Colonic mucosa (tissue), 4 donors: ENCODE data around the gene FOXP1. TPM values are rescaled to one million over a fixed set of nuclear protein-coding genes. Genes with fewer than 3 reads are reported as not detected.

Source experiments
- DNase-seq: peaks from one replicate; pipeline ENCODE4 v3.0.0-alpha.2; 2020
- H3K27ac ChIP-seq: fragments of 200-600 bp; one replicate; pipeline ENCODE4 v1.8.0; 2021
- H3K27me3 ChIP-seq: fragments of 200-600 bp; one replicate; pipeline ENCODE4 v1.8.0; 2021
- H3K36me3 ChIP-seq: fragments of 200-600 bp; one replicate; pipeline ENCODE4 v1.8.0; 2021
- H3K4me1 ChIP-seq: fragments of 200-600 bp; one replicate; pipeline ENCODE4 v1.8.0; 2021; ENCODE audit warnings: mild to moderate bottlenecking
- H3K4me3 ChIP-seq: fragments of 200-600 bp; one replicate; pipeline ENCODE4 v1.8.0; 2021
- H3K9ac ChIP-seq, 2 donors: one replicate each; pipeline ENCODE4 v1.7.0; 2013; ENCODE audit warnings: control low read depth in 2 of 2, low read depth in 2 of 2, low read length in 2 of 2
- H3K9me3 ChIP-seq: fragments of 200-600 bp; one replicate; pipeline ENCODE4 v1.8.0; 2021
- intact Hi-C: fragments of 100-400 bp; cut with DNase I; formaldehyde crosslinking; loops from one replicate; pipeline ENCODE4 v1.14.1; 2022
- total RNA-seq, 2 donors: library from RNA; stranded (reverse); fragmentation: NEBNext Ultra II Directional in 1 of 2; extraction: Animal tissue kit (Norgen Biotek cat#: 25700) in 1 of 2; gene quantifications; one replicate each; pipeline ENCODE4 v1.2.1, GENCODE V29; 2021
- TF ChIP-seq, protein P1 (sequence below): fragments of 200-600 bp; IDR thresholded peaks from one replicate; pipeline ENCODE4 v1.8.0; 2022; ENCODE audit warnings: antibody characterized with exemption, mild to moderate bottlenecking
- donor health status: healthy.
- donor health status: DM: no; HTN: no; CAD: no.
- donor health status: DM: no; HTN: no; CAD: no.

The FOXP1 gene
- total RNA-seq, 2 donors from 2014 or later: 127 to 128 TPM

DNA sequence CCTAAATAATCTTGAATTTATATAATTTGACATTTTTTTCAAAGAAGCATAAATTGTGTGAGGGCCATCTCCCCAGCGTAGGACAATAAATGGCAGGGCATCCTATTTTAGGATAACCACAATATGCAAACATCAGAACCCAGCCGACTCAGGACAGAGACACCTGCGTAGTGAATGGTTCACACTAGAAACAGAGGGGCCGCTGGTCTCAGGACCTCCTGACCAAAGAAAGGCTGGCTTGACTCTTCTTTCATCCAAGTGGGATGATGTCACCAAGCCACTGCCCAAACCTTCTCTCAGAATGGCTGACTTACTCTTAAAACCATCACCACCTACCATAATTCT lies 162.1 kb downstream of the FOXP1 start:
- H3K9ac ChIP-seq: no peak overlapping the region
- TF ChIP-seq, protein P1, sequence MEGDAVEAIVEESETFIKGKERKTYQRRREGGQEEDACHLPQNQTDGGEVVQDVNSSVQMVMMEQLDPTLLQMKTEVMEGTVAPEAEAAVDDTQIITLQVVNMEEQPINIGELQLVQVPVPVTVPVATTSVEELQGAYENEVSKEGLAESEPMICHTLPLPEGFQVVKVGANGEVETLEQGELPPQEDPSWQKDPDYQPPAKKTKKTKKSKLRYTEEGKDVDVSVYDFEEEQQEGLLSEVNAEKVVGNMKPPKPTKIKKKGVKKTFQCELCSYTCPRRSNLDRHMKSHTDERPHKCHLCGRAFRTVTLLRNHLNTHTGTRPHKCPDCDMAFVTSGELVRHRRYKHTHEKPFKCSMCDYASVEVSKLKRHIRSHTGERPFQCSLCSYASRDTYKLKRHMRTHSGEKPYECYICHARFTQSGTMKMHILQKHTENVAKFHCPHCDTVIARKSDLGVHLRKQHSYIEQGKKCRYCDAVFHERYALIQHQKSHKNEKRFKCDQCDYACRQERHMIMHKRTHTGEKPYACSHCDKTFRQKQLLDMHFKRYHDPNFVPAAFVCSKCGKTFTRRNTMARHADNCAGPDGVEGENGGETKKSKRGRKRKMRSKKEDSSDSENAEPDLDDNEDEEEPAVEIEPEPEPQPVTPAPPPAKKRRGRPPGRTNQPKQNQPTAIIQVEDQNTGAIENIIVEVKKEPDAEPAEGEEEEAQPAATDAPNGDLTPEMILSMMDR: no peak
- no peak overlapping the region for H3K27ac ChIP-seq
- no peak overlapping the region for H3K4me3 ChIP-seq
- H3K27me3 ChIP-seq: no peaks in the 10 kb centered on the region
- intact Hi-C loops: no loop called here
- no peaks in the 10 kb centered on the region for H3K4me1 ChIP-seq
- DNase-seq: no peak
- no peaks in the 10 kb centered on the region for H3K36me3 ChIP-seq
- H3K9me3 ChIP-seq: no peaks in the 10 kb centered on the region

GRCh38 chr3:71419369-71419768 lies 164.2 kb downstream of the FOXP1 start:
- no peak overlapping the region for H3K9ac ChIP-seq
- no peak for DNase-seq
- H3K9me3 ChIP-seq: no peaks in the 10 kb centered on the region
- H3K27me3 ChIP-seq: no peaks in the 10 kb centered on the region
- H3K36me3 ChIP-seq: no peaks in the 10 kb centered on the region
- TF ChIP-seq, protein P1: no peak
- no peak overlapping the region for H3K4me3 ChIP-seq
- intact Hi-C loops: no loop called here
- H3K27ac ChIP-seq: no peak overlapping the region
- H3K4me1 ChIP-seq: no peaks in the 10 kb centered on the region

DNA sequence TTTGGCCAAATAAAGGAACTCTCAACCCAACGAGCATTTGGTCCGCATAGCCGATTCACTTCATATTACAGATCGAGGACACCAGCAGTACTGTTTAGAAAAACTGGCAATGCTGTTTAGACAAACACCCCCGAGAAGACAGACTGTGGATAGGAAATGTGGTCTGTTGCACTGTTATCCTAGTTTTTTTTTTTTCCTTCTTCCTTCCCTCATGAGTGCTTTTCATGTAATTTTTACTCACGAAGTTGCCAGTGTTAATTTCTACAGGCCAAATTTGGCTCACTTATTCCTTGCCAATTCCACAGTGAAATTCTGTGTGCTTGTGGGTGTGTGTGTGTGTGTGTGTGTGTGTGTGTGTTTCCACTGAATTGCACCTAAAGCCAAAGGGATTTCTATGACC lies 165.7 kb downstream of the FOXP1 start:
- Histone ChIP-seq H3K9ac (no peak overlapping the region), H3K4me1 (no peaks in the 10 kb centered on the region), H3K4me3 (no peak overlapping the region), H3K27ac (no peak overlapping the region), H3K27me3 (no peaks in the 10 kb centered on the region), H3K9me3 (no peaks in the 10 kb centered on the region), H3K36me3 (no peaks in the 10 kb centered on the region)
- no peak for DNase-seq
- intact Hi-C loops: no loop called here
- TF ChIP-seq, protein P1: no peak

DNA sequence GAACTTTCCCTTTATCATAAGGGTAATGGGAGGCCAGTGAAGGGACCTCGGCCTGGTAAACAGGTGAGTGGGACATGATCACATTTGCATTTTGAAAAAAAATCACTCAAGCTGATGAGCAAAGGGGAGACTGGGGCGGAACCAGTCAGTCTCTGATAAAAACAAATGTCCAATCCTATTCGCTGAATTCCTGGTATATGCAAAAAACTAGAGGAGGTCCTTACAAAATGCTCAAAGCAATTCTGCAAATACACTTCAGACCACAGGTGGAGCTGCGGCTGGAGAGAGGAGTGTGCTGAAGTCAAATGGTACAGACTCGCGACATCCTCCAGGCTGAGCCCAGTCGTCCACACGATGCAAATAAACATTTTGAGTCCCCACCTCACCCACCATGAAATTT lies 166.7 kb downstream of the FOXP1 start:
- Histone ChIP-seq H3K4me3 (no peak overlapping the region), H3K27ac (no peak overlapping the region), H3K36me3 (no peaks in the 10 kb centered on the region), H3K4me1 (no peaks in the 10 kb centered on the region), H3K9me3 (no peaks in the 10 kb centered on the region), H3K9ac (no peak overlapping the region), H3K27me3 (no peaks in the 10 kb centered on the region)
- TF ChIP-seq, protein P1: no peak
- DNase-seq: no peak
- intact Hi-C loops: no loop called here

DNA sequence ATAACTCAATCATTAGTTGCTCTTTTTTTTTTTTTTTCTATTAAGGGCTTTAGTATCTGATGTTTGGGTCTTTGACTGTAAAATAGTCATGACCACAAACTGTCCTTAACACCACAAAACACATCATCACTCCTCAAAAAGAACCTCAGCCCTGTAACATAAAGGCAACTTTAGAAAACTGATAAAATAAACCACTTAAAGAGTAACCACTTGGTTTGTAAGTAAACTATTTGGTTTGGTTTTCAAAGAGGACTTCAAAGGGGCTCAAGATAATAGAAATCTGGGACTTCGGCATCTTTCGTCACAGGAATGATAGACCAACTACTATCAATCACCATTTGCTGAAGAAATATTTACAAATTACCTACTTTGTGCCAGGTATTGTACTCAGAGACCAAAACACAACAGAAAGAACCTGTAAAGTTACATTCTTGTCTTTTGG lies 167.8 kb downstream of the FOXP1 start:
- no peak overlapping the region for H3K9ac ChIP-seq
- intact Hi-C loops: no loop called here
- H3K27ac ChIP-seq: no peak overlapping the region
- H3K27me3 ChIP-seq: no peaks in the 10 kb centered on the region
- H3K4me1 ChIP-seq: no peaks in the 10 kb centered on the region
- no peaks in the 10 kb centered on the region for H3K9me3 ChIP-seq
- no peaks in the 10 kb centered on the region for H3K36me3 ChIP-seq
- no peak for DNase-seq
- no peak overlapping the region for H3K4me3 ChIP-seq
- TF ChIP-seq, protein P1: no peak
